Endothelial cell of umbilical vein (primary cell): ENCODE data around the gene ZNF219. TPM values are rescaled to one million over a fixed set of nuclear protein-coding genes. Genes with fewer than 3 reads are reported as not detected.

Source experiments
- BruUV-seq: library from RNA; stranded (reverse); fragments of 400-500 nt; replicated peaks from 2 replicates; lab custom pipeline; 2021; lab: Mats Ljungman, UMichigan
- CTCF ChIA-PET: fragments of 300-600, 350-600 bp; sonication (Branson Sonifier 250); formaldehyde crosslinking; loops from one replicate; lab custom pipeline; 2021; ENCODE audit warnings: antibody characterized with exemption, inconsistent platforms; lab: Charles Lee
- POLR2A ChIA-PET: fragments of 300-600, 350-600 bp; sonication (Branson Sonifier 250); formaldehyde crosslinking; loops from one replicate; lab custom pipeline; 2021; ENCODE audit warnings: antibody characterized with exemption, inconsistent platforms; lab: Charles Lee
- DNase-seq: peaks from one replicate; pipeline ENCODE4 v3.0.0-alpha.2; 2011; ENCODE audit warnings: low read depth, low spot score
- FAIRE-seq: peaks from 2 replicates; lab custom pipeline; 2011; peaks lifted over from hg19 to GRCh38; lab: Jason Lieb, UNC
- H2AFZ ChIP-seq: 2 replicates; pipeline ENCODE4 v1.6.0; 2012; ENCODE audit warnings: low read depth, low read length, control low read depth, inconsistent platforms
- H3K27ac ChIP-seq: 2 replicates; pipeline ENCODE4 v1.5.1; 2011; ENCODE audit warnings: low read depth, mild to moderate bottlenecking, control low read depth, low read length, moderate library complexity; ENCODE audit not compliant: insufficient read depth
- H3K27me3 ChIP-seq, 2 experiments: 2 replicates each; pipeline versions ENCODE4 v1.6.0 to v1.6.1; 2011; ENCODE audit warnings: low read length in 2 of 2, mixed read lengths in 1 of 2; ENCODE audit not compliant: control insufficient read depth in 2 of 2, insufficient read depth in 2 of 2
- H3K36me3 ChIP-seq, 2 experiments: 2 replicates in 1 of 2; 3 replicates in 1 of 2; pipeline ENCODE4 v1.5.1; 2011; ENCODE audit warnings: low read length in 2 of 2, mild to moderate bottlenecking in 1 of 2, moderate library complexity in 1 of 2; ENCODE audit not compliant: control insufficient read depth in 2 of 2, insufficient read depth in 2 of 2; ENCODE audit errors: extremely low read depth in 1 of 2
- H3K4me1 ChIP-seq: 3 replicates; pipeline ENCODE4 v1.5.1; 2011; ENCODE audit warnings: mild to moderate bottlenecking, low read length; ENCODE audit not compliant: control insufficient read depth, insufficient read depth; ENCODE audit errors: extremely low read depth
- H3K4me2 ChIP-seq: 2 replicates; pipeline ENCODE4 v1.6.1; 2011; ENCODE audit warnings: low read length, control low read depth, mixed read lengths; ENCODE audit not compliant: insufficient read depth
- H3K4me3 ChIP-seq, 3 experiments: fragments of 200-600 bp in 1 of 3; sonication (generic), shearing (Covaris generic) in 1 of 3; replicated peaks in 1 of 3; 2 replicates each; pipeline ENCODE4 v1.5.1; 2011 to 2016; ENCODE audit warnings: control low read depth in 3 of 3, low read length in 3 of 3, mild to moderate bottlenecking in 2 of 3, inconsistent platforms in 1 of 3, low read depth in 1 of 3, moderate library complexity in 1 of 3; ENCODE audit not compliant: insufficient read depth in 1 of 3
- H3K79me2 ChIP-seq: 2 replicates; pipeline ENCODE4 v1.6.0; 2012; ENCODE audit warnings: low read length, inconsistent platforms; ENCODE audit not compliant: control insufficient read depth, insufficient read depth
- H3K9ac ChIP-seq: replicated peaks from 2 replicates; pipeline ENCODE3; 2011; ENCODE audit warnings: low read length, control low read depth; ENCODE audit not compliant: insufficient read depth; ENCODE audit errors: extremely low read depth
- H3K9me1 ChIP-seq: replicated peaks from 3 replicates; pipeline ENCODE4 v1.6.0; 2011; ENCODE audit warnings: mild to moderate bottlenecking, low read length; ENCODE audit not compliant: control insufficient read depth, insufficient read depth; ENCODE audit errors: extremely low read depth
- H3K9me3 ChIP-seq: replicated peaks from 2 replicates; pipeline ENCODE4 v1.5.1; 2012; ENCODE audit warnings: low read length, inconsistent platforms; ENCODE audit not compliant: control insufficient read depth, insufficient read depth
- H4K20me1 ChIP-seq: replicated peaks from 2 replicates; pipeline ENCODE3; 2011; ENCODE audit warnings: mild to moderate bottlenecking, low read length; ENCODE audit not compliant: control insufficient read depth, insufficient read depth; ENCODE audit errors: extremely low read depth
- CTCF ChIP-seq, 2 donors: IDR thresholded peaks; 1 replicate in 1 of 2; 2 replicates in 1 of 2; pipeline ENCODE4 v1.5.1; 2011; ENCODE audit warnings: low read length in 2 of 2, mild to moderate bottlenecking in 2 of 2, moderate library complexity in 2 of 2, control low read depth in 1 of 2, inconsistent platforms in 1 of 2, low read depth in 1 of 2; ENCODE audit not compliant: insufficient read depth in 1 of 2; ENCODE audit errors: extremely low read depth in 1 of 2
- EZH2 ChIP-seq: IDR thresholded peaks from 2 replicates; pipeline ENCODE4 v1.6.1; 2012; ENCODE audit warnings: borderline replicate concordance, low read depth, mild to moderate bottlenecking, moderate library complexity, low read length, inconsistent platforms; ENCODE audit not compliant: severe bottlenecking
- FOS ChIP-seq: IDR thresholded peaks from 2 replicates; pipeline ENCODE4 v1.6.1; 2011; ENCODE audit warnings: mild to moderate bottlenecking, low read length, moderate library complexity, borderline replicate concordance; ENCODE audit not compliant: insufficient read depth
- GATA2 ChIP-seq: IDR thresholded peaks from 2 replicates; pipeline ENCODE4 v1.7.0; 2011; ENCODE audit warnings: low read depth, mild to moderate bottlenecking, moderate library complexity, mixed read lengths, low read length; ENCODE audit not compliant: insufficient read length, insufficient read depth
- JUN ChIP-seq: IDR thresholded peaks from 2 replicates; pipeline ENCODE4 v1.6.1; 2011; ENCODE audit warnings: borderline replicate concordance, low read depth; ENCODE audit not compliant: insufficient read length, insufficient read depth
- MYC ChIP-seq: IDR thresholded peaks from one replicate; pipeline ENCODE4 v1.6.1; 2011; ENCODE audit warnings: mild to moderate bottlenecking, low read depth, low read length
- POLR2AphosphoS5 ChIP-seq: IDR thresholded peaks from 2 replicates; pipeline ENCODE4 v1.6.1; 2012; ENCODE audit warnings: low read depth, mild to moderate bottlenecking, control low read depth, low read length, moderate library complexity; ENCODE audit not compliant: insufficient read depth
- dilution Hi-C: fragments of 300-500 bp; cut with MboI; formaldehyde crosslinking; loops from one replicate; pipeline ENCODE4 v1.15.0; 2019; ENCODE audit warnings: low sequenced_read_pairs; ENCODE audit not compliant: extremely low pct_ligation_motif_present
- intact Hi-C: fragments of 100-400 bp; cut with micrococcal nuclease; formaldehyde crosslinking; loops from one replicate; pipeline ENCODE4 v1.10.0; 2022
- polyA plus RNA-seq, 4 experiments: library from polyadenylated mRNA; depleted of rRNA in 3 of 4; stranded (reverse) in 3 of 4; unstranded in 1 of 4; fragments of >200 nt; gene quantifications; 2 replicates each; pipeline versions ENCODE4 v1.2.1 to v1.2.3, GENCODE V29; 2011 to 2012; ENCODE audit warnings: missing spikeins in 1 of 4
- total RNA-seq: library from RNA; stranded (reverse); gene quantifications from 2 replicates; pipeline ENCODE4 v1.2.3, GENCODE V29; 2021
- TF ChIP-seq, protein P1 (sequence below): IDR thresholded peaks from 2 replicates; pipeline ENCODE4 v1.6.1; 2011; ENCODE audit not compliant: insufficient read depth, insufficient read length

The ZNF219 gene
- total and polyA plus RNA-seq, 2 donors (not counting 3 experiments of a cell fraction or from before 2014, with no cell fraction given), result 13.2 to 15.2 TPM

DNA sequence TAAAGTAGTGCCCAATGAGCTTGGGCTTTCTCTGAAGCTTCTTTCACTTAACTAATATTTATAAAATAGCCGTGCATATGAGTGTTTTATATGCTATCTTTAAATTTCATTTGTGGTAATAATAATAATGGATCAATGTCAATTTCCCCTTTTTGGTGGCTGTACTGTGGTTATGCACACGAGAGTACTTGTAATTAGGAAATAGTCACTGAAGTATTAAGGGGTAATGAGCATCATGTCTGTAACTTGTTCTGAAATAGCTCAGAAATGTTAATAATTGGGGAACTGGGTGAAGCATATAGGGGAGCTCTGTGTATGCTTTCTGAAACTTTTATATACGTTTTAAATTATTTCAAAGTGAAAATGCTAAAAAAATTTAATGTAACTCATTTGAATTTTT, 47.9 kb downstream of the ZNF219 start:
- no peak overlapping the region for H3K4me2 ChIP-seq
- TF ChIP-seq, protein P1, sequence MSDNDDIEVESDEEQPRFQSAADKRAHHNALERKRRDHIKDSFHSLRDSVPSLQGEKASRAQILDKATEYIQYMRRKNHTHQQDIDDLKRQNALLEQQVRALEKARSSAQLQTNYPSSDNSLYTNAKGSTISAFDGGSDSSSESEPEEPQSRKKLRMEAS, result no peak
- TF ChIP-seq FOS, result no peak
- no peak for TF ChIP-seq MYC
- no peaks in the 10 kb centered on the region for H3K36me3 ChIP-seq
- dilution Hi-C loops (no loop called here), intact Hi-C loops (no loop called here)
- no peaks in the 10 kb centered on the region for H3K9me3 ChIP-seq
- no peak overlapping the region for H3K9ac ChIP-seq
- H3K27me3 ChIP-seq, result peaks cover 22 to 29% of the 10 kb centered on the region in 2 experiments
- no peak overlapping the region for H2AFZ ChIP-seq
- no peaks in the 10 kb centered on the region for H3K9me1 ChIP-seq
- no peaks in the 10 kb centered on the region for H3K4me1 ChIP-seq
- DNase-seq, result no peak
- BruUV-seq, result no TSS peak
- H3K4me3 ChIP-seq, result no peak overlapping the region
- H3K27ac ChIP-seq, result no peak overlapping the region
- FAIRE-seq, result no peak
- no peaks in the 10 kb centered on the region for H4K20me1 ChIP-seq
- POLR2A ChIA-PET, result no interaction called here
- H3K79me2 ChIP-seq, result no peaks in the 10 kb centered on the region
- CTCF ChIA-PET, result interaction anchor here (1.2 to 2.4 kb wide), 4 partner anchors 10 to 36 kb away, joined by 3 to 10 read pairs (median 4); no protein-coding TSS in a partner anchor

DNA sequence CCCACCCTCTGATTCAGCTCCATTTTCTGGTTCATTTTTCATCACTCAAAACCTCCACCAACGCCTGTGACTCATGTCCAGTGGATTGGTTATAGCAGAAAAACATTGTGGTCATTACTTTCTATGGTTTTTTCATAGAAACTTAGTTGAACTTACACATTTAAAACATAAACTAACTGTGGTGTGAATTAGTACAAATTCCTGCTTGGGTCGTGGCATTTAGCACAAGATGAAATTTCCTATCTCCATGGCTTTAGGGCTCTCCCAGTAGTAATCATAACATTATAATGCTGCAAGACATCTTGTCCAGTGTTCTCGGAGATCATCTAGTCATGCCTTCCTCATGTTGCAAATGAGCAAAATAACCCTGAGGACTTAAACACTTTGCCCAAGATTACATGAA, 49.2 kb downstream of the ZNF219 start:
- Histone ChIP-seq H3K36me3 (no peaks in the 10 kb centered on the region), H3K9ac (no peak overlapping the region), H3K4me1 (no peaks in the 10 kb centered on the region), H3K27ac (no peak overlapping the region), H3K4me2 (no peak overlapping the region), H3K4me3 (no peak overlapping the region), H3K79me2 (no peaks in the 10 kb centered on the region), H2AFZ (no peak overlapping the region), H3K9me3 (no peaks in the 10 kb centered on the region), H4K20me1 (no peaks in the 10 kb centered on the region), H3K9me1 (no peaks in the 10 kb centered on the region), H3K27me3 (peaks cover 24 to 25% of the 10 kb centered on the region in 2 experiments)
- DNase-seq, result no peak
- FAIRE-seq, result no peak
- dilution Hi-C loops, result no loop called here
- no TSS peak for BruUV-seq
- no peak for TF ChIP-seq EZH2
- TF ChIP-seq FOS, result no peak
- TF ChIP-seq GATA2, result no peak
- TF ChIP-seq POLR2AphosphoS5, result no peak
- no peak for TF ChIP-seq JUN
- no peak for TF ChIP-seq CTCF (IDR thresholded peaks at IDR 0.05; ENCODE audit: extremely low read depth in 1 of 2, insufficient read depth in 1 of 2, low read depth in 1 of 2, low read length in 2 of 2)
- TF ChIP-seq, protein P1, result no peak
- intact Hi-C loops, result no loop called here
- ChIA-PET POLR2A (no interaction called here), CTCF (interaction anchor here (1.1 to 3.3 kb wide), 2 partner anchors 34 to 55 kb away, joined by 3 to 19 read pairs; no protein-coding TSS in a partner anchor)
